ENCODE data around the gene LPCAT2.

Gene LPCAT2

DNA sequence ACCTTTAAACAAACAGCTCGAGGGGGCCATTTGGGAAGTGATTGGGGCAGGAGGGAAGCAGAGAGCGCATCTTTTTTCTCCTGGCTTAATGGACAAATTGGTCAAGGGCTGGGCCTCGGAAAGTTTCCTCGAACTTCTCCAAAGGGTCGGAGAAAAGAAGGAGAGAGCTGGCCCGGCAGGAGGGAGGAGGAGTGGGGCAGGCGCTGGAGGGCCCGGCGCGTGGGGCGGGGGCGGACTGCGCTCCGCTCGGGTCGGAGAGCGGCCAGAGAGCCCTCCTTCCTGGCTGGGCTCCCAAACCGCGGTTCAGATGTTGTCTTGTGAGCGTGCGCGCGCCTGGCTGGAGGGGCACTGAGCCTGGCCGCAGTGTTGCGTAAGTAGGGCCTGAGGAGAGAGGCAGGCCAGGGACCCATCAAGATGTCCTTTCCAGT lies 28.6 kb upstream of the LPCAT2 start:
- no peak for DNase-seq (ENCODE audit: low read depth in 3 of 3)

DNA sequence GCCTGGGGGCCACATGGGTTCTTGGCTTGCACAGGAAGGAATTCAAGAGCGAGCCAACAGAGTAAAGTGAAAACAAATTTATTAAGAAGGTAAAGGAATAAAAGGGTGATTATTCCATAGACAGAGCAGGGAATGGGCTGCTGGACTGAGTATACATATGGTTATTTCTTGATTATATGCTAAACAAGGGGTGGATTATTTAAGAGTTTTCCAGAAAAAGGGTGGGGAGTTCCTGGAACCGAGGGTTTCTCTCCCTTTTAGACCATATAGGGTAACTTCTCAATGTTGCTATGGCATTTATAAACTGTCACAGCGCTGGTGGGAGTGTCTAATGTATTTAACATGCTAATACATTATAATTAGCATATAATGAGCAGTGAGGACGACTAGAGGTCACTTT lies 27.8 kb upstream of the LPCAT2 start:
- no peak for DNase-seq (ENCODE audit: low read depth in 3 of 3)

DNA sequence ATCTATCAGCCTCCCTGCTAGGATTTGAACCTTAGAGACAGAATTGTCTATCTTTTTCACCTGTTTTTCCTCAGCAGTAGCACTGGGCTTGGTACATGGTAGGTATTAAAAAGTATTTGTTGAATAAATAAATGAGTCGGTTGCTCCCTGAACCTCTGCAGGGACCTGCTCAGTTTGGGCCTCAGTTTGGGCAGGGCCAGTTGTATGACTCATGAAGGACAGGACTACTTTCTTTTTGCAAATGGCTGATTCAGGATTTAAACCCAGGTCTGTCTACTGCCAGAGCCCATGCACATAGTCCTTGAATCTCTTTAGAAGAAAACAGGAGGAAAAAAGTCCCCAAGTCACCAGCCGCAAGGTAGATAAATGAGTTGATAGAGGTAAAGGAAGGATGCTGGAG lies 26.8 kb upstream of the LPCAT2 start:
- DNase-seq (ENCODE audit: low read depth in 3 of 3), result no peak

DNA sequence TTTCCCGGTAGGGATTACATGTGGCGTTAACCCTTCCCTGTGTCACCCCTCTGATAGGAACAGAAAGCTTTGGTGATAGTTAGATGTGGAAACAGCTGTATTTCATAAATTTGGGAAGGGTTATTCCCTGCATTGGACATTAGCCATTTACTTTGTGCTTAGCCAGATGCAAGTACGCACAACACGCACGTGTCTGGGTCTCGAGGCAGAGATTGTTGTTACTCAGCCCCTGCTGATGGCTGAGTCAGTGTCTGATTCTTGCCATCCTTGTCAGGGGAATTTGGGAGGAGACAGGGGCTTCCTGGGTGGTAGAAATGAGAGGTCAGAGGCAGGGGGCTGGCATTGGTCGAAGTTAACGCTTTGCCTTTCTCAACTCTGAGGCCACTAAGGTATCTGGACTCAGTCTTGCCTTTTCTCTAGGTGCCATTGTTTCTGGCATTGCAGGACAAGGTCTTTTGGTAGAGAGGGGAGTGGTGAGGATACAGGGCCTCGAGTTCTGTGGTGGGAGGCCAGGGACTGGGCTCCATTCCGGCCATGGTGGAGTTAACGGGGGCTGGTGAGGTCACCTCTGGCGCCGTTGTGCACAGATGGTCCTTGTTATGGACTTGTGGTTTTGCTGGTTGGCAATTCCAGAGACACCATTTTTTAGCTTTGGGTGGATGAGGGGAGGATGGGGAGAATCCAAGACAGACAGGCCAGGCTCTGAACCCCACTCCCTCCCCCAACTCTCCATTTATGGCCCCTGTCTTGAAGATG lies 21.6 kb upstream of the LPCAT2 start:
- no peak for DNase-seq (ENCODE audit: low read depth in 3 of 3)

DNA sequence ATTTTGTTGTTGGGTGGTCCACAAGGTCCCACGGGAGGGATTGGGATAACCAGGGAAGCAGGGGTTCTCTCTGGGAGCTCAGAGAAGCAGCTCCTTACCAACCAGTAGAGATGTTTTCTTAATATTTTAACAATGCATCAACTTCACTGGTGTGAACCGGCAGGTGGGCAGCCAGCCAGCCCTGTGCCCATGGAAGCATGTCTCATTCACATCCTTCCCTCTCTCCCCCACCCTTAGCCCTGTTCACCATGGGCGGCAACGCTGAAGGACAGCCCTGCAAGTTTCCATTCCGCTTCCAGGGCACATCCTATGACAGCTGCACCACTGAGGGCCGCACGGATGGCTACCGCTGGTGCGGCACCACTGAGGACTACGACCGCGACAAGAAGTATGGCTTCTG lies 20.6 kb upstream of the LPCAT2 start:
- no peak for DNase-seq (ENCODE audit: low read depth in 3 of 3)

DNA sequence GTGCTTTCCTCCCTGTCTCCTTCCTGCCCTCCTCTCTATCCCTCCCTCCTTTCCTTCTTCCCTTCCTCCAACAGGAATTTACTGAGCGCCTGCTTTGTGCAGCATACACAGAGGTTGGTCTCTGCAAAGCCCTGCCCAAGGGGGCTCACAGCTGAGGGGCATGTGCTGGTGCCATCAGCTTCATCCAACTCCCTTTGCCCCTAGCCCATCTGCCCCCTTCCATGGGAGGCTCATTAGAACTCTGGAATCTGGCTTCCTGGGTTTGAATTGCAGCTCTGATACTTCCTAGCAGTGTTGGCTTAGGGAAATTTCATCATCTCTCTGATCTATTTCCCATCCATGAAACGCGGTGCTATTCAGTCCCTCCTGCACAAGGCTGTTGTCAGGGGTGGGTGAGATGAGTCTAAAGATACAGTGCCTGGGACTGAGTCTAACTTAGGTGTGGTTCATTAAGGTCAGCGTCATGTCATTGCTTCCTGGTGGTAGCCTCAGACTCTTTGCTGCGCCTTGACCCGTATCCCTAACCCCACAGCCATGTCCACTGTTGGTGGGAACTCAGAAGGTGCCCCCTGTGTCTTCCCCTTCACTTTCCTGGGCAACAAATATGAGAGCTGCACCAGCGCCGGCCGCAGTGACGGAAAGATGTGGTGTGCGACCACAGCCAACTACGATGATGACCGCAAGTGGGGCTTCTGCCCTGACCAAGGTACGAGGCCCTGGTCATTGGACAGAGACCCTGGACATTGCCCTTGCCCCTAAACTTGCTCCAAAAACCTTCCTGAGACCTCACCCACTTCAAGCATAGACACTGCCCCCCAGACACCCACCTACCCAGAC lies 19.5 kb upstream of the LPCAT2 start:
- DNase-seq (ENCODE audit: low read depth in 3 of 3), result no peak

DNA sequence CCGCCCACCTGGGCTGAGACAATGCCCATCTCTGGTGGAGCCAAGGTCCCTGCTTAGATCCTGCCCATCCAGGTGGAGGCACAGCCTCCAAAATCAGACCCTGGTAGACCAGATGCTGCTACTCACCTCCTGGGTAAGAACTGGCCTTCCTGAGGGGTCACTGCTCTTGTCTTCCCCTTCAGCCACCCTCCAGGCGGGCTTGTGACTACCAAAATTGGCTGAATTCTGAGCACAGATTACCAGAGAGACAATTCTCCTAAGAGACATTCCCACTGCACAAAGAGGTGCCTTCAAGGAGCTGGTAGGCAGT lies 19.0 kb upstream of the LPCAT2 start:
- no peak for DNase-seq (ENCODE audit: low read depth in 3 of 3)

DNA sequence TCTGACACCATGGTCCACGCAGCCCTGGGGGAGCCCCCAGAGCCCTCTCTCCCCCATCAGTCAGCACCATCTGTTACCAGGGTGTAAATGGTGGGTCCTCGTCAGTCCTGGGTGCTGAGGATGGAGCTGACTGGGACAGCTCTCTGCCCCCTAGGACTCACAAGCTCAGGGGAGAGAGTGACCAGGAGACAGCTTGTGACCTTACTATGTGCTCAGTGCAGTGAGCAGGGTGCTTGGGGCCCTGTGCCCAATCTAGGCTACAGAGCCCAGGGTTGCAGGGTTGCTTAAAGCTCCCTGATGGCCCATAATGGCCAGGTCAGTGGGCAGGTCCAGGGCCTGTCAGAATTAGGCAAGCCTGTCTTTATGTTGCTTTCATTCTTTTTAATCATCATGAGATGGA lies 18.6 kb upstream of the LPCAT2 start:
- DNase-seq (ENCODE audit: low read depth in 3 of 3), result no peak

DNA sequence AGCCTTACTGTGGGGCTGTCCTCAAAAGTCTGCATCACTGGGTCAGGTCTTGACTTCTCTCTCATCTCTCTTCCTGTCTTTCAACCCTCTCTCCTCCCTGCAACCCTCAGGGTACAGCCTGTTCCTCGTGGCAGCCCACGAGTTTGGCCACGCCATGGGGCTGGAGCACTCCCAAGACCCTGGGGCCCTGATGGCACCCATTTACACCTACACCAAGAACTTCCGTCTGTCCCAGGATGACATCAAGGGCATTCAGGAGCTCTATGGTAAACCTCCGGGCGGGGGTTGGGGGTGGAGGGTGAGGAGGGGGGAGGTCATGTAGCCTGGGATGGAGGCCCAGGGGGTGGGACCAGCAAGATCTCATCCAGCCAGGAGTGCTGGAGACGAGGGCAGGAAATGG lies 17.2 kb upstream of the LPCAT2 start:
- DNase-seq (ENCODE audit: low read depth in 3 of 3), result no peak

DNA sequence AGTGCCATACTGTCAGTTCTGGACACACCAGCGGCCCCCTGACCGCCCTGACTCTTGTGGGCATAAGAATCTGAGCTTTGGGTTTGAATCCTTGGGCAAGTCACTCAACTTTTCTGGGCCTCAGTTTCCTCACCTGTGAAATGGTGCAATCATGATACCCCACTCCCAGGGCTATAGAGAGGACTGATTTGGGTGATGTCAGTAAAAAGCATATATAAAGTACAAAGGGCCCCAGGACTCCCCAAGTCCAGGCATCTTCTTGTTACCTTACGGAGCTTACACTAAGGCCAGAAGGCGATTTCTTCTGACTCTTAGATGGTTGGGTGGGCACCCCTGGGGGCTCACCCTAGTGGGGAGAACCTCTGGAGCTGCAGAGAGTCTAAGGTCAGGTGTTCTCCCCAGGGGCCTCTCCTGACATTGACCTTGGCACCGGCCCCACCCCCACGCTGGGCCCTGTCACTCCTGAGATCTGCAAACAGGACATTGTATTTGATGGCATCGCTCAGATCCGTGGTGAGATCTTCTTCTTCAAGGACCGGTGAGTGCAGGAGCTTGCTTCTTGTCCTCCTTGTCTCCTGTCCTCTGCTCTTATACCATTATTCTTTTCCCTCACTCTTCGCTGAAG lies 16.0 kb upstream of the LPCAT2 start:
- DNase-seq (ENCODE audit: low read depth in 3 of 3), result no peak

DNA sequence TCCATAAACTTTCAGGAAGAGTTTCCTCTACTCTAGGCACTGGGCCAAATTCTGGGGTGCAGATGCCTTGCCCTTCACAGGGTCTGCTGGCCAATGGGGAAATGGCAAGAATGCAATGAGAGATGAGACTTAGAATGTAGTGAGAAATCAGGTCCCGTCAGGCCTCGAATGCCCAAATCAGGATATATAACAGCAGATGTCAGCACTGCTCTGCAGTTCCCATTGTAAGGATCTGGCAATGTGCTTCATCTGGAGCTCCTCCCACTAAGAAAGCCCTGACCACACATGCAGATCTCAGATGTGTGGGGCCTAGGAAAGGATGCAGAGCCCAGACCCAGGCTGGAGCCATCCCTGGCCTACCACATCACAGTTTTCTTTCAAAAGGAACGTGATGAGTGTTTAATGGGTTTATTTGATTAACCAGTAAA lies 13.9 kb upstream of the LPCAT2 start:
- no peak for DNase-seq (ENCODE audit: low read depth in 3 of 3)

DNA sequence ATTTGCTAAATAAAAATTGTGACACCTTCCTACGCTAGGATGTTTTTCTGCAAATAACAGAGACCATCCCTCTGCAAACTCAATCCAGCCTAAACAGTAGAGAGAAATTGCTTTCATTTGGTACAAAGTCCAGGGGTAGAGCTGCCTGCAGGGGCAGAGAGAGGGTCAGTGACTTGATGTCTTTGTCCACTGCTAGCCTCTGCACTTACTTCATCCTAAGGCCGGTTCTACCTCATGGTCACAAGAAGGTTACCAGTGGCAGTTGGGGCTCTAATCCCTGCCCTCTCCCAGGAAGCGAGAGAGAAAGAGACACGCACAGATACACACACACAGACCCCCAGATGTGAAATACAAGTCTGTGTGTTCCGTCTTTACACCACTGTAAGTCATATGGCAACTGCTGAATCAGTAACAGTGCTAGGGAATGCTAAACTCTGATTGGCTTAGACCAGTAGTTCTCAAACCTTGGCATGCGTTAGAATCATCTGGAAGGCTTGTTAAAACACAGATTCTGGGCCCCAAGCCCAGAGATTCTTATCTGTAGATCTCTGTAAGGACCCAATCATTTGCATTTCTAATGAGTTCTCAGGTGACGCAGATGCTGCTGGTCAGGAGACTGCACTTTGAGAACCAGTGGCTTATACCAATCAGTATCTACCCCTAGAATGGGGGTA lies 13.1 kb upstream of the LPCAT2 start:
- DNase-seq (ENCODE audit: low read depth in 3 of 3), result no peak

DNA sequence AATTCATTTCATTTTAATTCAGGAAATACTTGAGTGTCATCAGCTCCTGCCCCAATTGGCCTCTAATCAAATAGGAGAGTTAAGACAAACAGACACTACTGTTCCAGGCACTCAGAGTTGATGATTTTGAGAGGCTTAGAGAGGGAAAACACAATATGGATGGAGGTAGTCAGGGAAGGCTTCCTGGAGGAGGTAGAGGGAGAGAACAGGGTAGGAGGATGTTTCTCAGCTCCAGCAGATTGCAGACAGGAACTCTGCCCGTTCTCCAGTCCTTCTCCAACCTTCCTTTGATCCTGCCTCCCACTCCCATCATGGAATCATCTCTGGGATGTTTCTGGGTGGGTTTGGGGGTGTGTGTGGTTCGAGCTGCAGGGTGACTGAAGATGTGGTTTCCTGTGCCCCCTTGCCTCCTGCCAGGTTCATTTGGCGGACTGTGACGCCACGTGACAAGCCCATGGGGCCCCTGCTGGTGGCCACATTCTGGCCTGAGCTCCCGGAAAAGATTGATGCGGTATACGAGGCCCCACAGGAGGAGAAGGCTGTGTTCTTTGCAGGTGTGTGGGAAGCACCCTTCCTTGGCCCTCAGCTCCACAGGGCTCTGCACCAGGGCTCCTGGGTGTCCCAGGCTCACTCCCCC lies 12.2 kb upstream of the LPCAT2 start:
- DNase-seq (ENCODE audit: low read depth in 3 of 3), result no peak

DNA sequence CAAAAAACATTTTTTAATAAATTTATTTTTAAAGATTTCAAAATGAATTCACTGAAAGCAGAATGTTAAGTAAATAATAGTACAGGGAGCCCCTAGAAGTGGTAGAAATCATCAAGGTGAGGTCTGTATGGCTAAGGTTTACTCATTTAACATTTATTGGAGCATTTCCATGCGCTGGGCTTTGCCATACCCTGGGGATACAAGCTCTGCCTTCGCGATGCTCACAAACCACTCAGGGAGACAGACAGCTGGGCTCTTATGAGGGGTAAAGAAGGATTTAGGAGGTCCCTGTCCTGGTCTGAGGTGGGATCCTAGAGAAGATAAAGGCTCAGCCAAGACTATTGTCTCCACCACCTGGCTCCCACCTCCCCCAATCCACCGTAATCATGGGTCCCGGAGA lies 11.3 kb upstream of the LPCAT2 start:
- no peak for DNase-seq (ENCODE audit: low read depth in 3 of 3)

DNA sequence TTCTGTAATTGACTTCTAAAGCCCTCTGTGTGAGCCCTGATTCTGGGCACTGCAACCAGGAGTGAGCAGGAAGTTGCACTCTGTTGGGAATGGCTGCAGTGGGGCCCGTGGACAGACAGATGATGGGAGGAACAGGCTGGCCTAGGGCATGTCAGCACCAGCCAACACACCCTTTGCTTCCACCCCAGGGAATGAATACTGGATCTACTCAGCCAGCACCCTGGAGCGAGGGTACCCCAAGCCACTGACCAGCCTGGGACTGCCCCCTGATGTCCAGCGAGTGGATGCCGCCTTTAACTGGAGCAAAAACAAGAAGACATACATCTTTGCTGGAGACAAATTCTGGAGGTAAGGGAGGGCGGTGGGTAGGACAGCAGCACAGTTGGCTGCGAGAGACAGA lies 10.8 kb upstream of the LPCAT2 start:
- DNase-seq (ENCODE audit: low read depth in 3 of 3), result no peak

DNA sequence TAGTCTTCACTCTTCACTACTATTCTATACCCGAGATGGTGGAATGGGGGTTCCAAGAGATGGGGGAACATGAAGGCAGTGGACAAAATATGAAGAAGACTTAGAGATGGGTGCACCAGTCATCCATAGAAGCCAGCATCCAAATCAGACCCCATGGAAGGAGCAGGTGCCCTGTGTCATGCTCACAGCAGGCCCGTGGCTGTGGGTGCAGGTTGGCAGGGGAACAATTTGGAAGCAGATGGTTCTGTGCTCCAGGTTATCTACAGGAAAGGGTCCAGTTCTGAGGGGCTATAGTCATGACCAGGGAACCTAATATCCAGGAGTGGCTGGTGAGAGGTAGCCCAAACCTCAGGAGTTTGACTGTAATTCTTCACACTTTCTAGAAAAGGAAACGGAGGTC lies 9.6 kb upstream of the LPCAT2 start:
- DNase-seq (ENCODE audit: low read depth in 3 of 3), result no peak

DNA sequence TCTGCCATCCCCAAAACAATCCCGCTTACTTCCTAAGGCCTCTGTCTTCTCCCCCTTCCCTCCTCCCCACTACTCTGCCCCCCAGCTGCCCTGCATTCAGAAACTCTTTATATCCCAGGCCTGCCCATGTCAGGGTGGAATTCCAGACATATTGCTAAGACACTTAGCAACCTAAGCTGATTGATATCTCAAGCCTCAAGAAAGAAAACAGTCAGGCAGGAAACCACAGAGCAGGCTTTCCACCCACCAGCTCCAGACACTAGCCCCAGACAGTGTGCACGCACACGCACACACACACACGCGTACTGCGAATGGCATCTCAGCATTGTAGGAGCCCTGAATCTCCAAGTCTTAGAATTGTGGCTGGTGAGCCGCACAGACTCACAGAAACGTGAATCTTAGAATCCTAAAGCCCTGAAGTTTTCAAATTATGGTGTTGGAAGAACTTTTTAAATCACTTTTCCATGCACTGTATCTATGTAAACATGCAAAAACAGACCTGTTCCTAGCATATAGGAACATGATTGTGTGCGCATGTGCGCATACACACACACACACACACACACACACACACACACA lies 8.8 kb upstream of the LPCAT2 start:
- peak in 2 of 3 donors; percentile 4 to 13 for DNase-seq (ENCODE audit: low read depth in 3 of 3)

DNA sequence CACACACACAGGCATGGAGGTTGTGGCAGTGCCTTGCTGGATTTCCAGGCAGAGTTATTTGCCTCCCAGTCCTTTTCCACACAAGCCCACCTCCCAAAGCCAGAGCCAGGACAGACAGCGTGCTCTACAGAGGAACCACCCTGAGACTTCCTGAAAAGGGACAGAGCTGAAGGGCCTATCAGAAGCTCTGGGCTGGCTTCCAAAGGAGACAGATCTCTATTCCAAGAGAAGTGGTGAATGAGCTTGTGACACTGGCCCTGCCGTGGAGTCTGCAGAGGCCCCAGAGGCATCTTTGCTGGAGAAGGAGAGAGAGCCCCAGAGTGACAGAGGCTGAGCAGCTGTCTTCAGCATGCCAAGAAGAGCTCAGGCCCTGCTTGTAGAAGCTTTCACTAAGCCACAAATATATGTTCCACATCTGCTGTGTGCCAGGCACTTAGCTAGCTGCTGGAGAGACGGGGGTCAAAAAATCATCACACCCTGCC lies 8.3 kb upstream of the LPCAT2 start:
- DNase-seq (ENCODE audit: low read depth in 3 of 3), result no peak

DNA sequence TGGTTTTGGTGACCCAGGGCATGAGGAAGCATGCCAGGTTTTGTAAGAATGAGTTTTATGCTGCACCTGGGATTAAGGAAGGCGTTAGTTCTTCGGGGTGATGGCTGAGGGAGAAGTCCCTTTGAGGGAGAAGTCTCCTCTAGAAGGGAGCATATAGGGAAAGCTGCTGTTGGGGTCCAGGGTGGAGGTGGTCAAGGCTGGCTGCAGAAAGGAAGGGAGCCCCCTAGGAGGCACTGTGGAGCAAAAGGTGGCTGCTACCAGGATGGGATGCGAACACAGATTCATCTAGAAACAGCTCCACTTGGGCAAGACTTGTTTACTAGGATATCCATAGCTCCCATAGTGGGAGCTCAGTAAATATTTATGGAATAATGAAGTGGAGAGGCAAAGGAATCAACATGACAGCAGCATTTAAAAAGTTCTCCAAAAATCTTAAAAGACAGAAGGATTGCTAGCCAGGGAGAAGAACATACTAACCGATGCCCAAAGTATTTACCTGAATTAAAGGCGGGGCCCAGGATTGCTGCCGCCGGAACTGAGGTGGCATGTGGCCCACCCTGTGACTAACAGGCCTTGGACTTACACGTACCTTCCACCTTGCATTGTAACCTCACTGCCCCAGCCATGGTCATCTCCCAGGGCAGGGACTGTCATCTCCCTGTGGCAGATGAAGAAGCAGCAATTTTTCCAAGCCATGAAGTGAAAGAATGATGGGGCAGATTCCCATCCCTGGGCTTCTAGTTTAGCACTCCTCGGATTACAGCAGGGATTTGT lies 7.1 kb upstream of the LPCAT2 start:
- no peak for DNase-seq (ENCODE audit: low read depth in 3 of 3)

DNA sequence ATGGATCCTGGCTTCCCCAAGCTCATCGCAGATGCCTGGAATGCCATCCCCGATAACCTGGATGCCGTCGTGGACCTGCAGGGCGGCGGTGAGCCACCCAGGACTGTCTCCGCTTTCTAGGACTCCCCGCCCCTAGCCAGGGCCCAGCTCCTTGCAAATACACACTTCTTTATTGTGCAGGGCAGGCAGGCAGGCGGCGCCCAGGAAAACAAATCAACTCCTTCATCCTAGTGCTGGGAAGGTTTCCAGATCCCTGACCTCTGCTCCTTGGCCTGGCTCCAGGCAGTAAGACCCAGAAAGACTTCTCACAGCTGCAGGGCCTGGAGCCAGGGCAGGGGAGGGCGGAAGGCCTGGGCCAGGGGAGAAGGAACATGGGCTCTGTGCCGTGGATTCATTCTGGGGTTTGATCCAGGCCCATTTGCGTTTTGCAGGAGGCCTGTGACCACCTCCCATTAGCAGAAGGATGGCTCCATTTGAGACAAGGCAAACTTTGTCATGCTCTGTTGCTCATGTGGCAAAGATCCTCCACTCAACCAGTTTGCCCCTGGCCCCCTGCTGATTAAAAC lies 6.0 kb upstream of the LPCAT2 start:
- DNase-seq (ENCODE audit: low read depth in 3 of 3), result no peak
